Measurements from ENCODE around the gene CD226. TPM values are rescaled to one million over a fixed set of nuclear protein-coding genes. Genes with fewer than 3 reads are reported as not detected.
"Not testable (repeated sequence)": the region's sequence is repeated elsewhere in the genome, so short reads cannot be mapped to it uniquely, and the experiment has no call there.

The CD226 gene
- polyA plus RNA-seq, 2 donors = 0.10 to 0.15 TPM

- no peak overlapping the region for H3K27ac ChIP-seq (ENCODE audit: low read depth in 2 of 2, low read length in 1 of 2)
- H3K4me1 ChIP-seq (ENCODE audit: control insufficient read depth in 2 of 2, insufficient read depth in 2 of 2, low read length in 1 of 2) = no peaks in the 10 kb centered on the region
- 95% methylated on average over 3 of the region's 3 CpGs for WGBS, 2 donors
Measured at GRCh38 chr18:69880083-69880482, 67.6 kb downstream of the CD226 start.

GRCh38 chr18:69879051-69879450 lies 68.6 kb downstream of the CD226 start:
- H3K9me3 ChIP-seq (ENCODE audit: control insufficient read depth in 2 of 2, insufficient read depth in 1 of 2, low read depth in 1 of 2, low read length in 1 of 2); H3K27ac ChIP-seq (ENCODE audit: low read depth in 2 of 2, low read length in 1 of 2); H3K27me3 ChIP-seq (ENCODE audit: control insufficient read depth in 1 of 2, insufficient read depth in 2 of 2, low read length in 2 of 2); H3K4me3 ChIP-seq (ENCODE audit: low read depth in 1 of 2, low read length in 2 of 2); H3K4me1 ChIP-seq (ENCODE audit: control insufficient read depth in 2 of 2, insufficient read depth in 2 of 2, low read length in 1 of 2); H3K36me3 ChIP-seq (ENCODE audit: control insufficient read depth in 2 of 2, insufficient read depth in 2 of 2, low read length in 1 of 2): not testable (repeated sequence)
- WGBS, 2 donors = 72 to 88% methylated on average over 3 of the region's 3 CpGs

More at GRCh38 chr18:69880083-69880482, 67.6 kb downstream of the CD226 start:
- Histone ChIP-seq H3K9me3 (ENCODE audit: control insufficient read depth in 2 of 2, insufficient read depth in 1 of 2, low read depth in 1 of 2, low read length in 1 of 2) (no peaks in the 10 kb centered on the region), H3K27me3 (ENCODE audit: control insufficient read depth in 1 of 2, insufficient read depth in 2 of 2, low read length in 2 of 2) (no peaks in the 10 kb centered on the region), H3K4me3 (ENCODE audit: low read depth in 1 of 2, low read length in 2 of 2) (no peak overlapping the region), H3K36me3 (ENCODE audit: control insufficient read depth in 2 of 2, insufficient read depth in 2 of 2, low read length in 1 of 2) (no peaks in the 10 kb centered on the region)

- Histone ChIP-seq H3K27me3 (ENCODE audit: control insufficient read depth in 1 of 2, insufficient read depth in 2 of 2, low read length in 2 of 2) (no peaks in the 10 kb centered on the region), H3K4me1 (ENCODE audit: control insufficient read depth in 2 of 2, insufficient read depth in 2 of 2, low read length in 1 of 2) (no peaks in the 10 kb centered on the region), H3K4me3 (ENCODE audit: low read depth in 1 of 2, low read length in 2 of 2) (no peak overlapping the region), H3K27ac (ENCODE audit: low read depth in 2 of 2, low read length in 1 of 2) (no peak overlapping the region), H3K36me3 (ENCODE audit: control insufficient read depth in 2 of 2, insufficient read depth in 2 of 2, low read length in 1 of 2) (no peaks in the 10 kb centered on the region), H3K9me3 (ENCODE audit: control insufficient read depth in 2 of 2, insufficient read depth in 1 of 2, low read depth in 1 of 2, low read length in 1 of 2) (no peaks in the 10 kb centered on the region)
- 78 to 79% methylated on average over 6 of the region's 6 CpGs for WGBS, 2 donors
Measured at GRCh38 chr18:69878213-69878933, 69.3 kb downstream of the CD226 start.

- Histone ChIP-seq H3K27ac (ENCODE audit: low read depth in 2 of 2, low read length in 1 of 2) (no peak overlapping the region), H3K27me3 (ENCODE audit: control insufficient read depth in 1 of 2, insufficient read depth in 2 of 2, low read length in 2 of 2) (no peaks in the 10 kb centered on the region), H3K4me3 (ENCODE audit: low read depth in 1 of 2, low read length in 2 of 2) (no peak overlapping the region), H3K36me3 (ENCODE audit: control insufficient read depth in 2 of 2, insufficient read depth in 2 of 2, low read length in 1 of 2) (no peaks in the 10 kb centered on the region), H3K9me3 (ENCODE audit: control insufficient read depth in 2 of 2, insufficient read depth in 1 of 2, low read depth in 1 of 2, low read length in 1 of 2) (no peaks in the 10 kb centered on the region), H3K4me1 (ENCODE audit: control insufficient read depth in 2 of 2, insufficient read depth in 2 of 2, low read length in 1 of 2) (no peaks in the 10 kb centered on the region)
- 83 to 86% methylated on average over 2 to 3 of the region's 3 CpGs for WGBS, 2 donors
Measured at GRCh38 chr18:69876490-69876889, 71.2 kb downstream of the CD226 start.

- Histone ChIP-seq H3K4me1 (ENCODE audit: control insufficient read depth in 2 of 2, insufficient read depth in 2 of 2, low read length in 1 of 2) (no peaks in the 10 kb centered on the region), H3K27me3 (ENCODE audit: control insufficient read depth in 1 of 2, insufficient read depth in 2 of 2, low read length in 2 of 2) (no peaks in the 10 kb centered on the region), H3K4me3 (ENCODE audit: low read depth in 1 of 2, low read length in 2 of 2) (no peak overlapping the region), H3K36me3 (ENCODE audit: control insufficient read depth in 2 of 2, insufficient read depth in 2 of 2, low read length in 1 of 2) (no peaks in the 10 kb centered on the region), H3K9me3 (ENCODE audit: control insufficient read depth in 2 of 2, insufficient read depth in 1 of 2, low read depth in 1 of 2, low read length in 1 of 2) (no peaks in the 10 kb centered on the region), H3K27ac (ENCODE audit: low read depth in 2 of 2, low read length in 1 of 2) (no peak overlapping the region)
- 80 to 86% methylated on average over 2 of the region's 2 CpGs for WGBS, 2 donors
Measured at GRCh38 chr18:69874058-69874457, 73.6 kb downstream of the CD226 start.

GRCh38 chr18:69872661-69873060 lies 75.0 kb downstream of the CD226 start:
- no peak overlapping the region for H3K4me3 ChIP-seq (ENCODE audit: low read depth in 1 of 2, low read length in 2 of 2)
- H3K27me3 ChIP-seq (ENCODE audit: control insufficient read depth in 1 of 2, insufficient read depth in 2 of 2, low read length in 2 of 2) = no peaks in the 10 kb centered on the region
- H3K4me1 ChIP-seq (ENCODE audit: control insufficient read depth in 2 of 2, insufficient read depth in 2 of 2, low read length in 1 of 2) = no peaks in the 10 kb centered on the region
- H3K9me3 ChIP-seq (ENCODE audit: control insufficient read depth in 2 of 2, insufficient read depth in 1 of 2, low read depth in 1 of 2, low read length in 1 of 2) = no peaks in the 10 kb centered on the region
- H3K36me3 ChIP-seq (ENCODE audit: control insufficient read depth in 2 of 2, insufficient read depth in 2 of 2, low read length in 1 of 2) = no peaks in the 10 kb centered on the region
- 89 to 92% methylated on average over 4 of the region's 4 CpGs for WGBS, 2 donors
- H3K27ac ChIP-seq (ENCODE audit: low read depth in 2 of 2, low read length in 1 of 2) = no peak overlapping the region

- Histone ChIP-seq H3K9me3 (ENCODE audit: control insufficient read depth in 2 of 2, insufficient read depth in 1 of 2, low read depth in 1 of 2, low read length in 1 of 2) (no peaks in the 10 kb centered on the region), H3K27me3 (ENCODE audit: control insufficient read depth in 1 of 2, insufficient read depth in 2 of 2, low read length in 2 of 2) (no peaks in the 10 kb centered on the region), H3K27ac (ENCODE audit: low read depth in 2 of 2, low read length in 1 of 2) (no peak overlapping the region), H3K4me1 (ENCODE audit: control insufficient read depth in 2 of 2, insufficient read depth in 2 of 2, low read length in 1 of 2) (no peaks in the 10 kb centered on the region), H3K36me3 (ENCODE audit: control insufficient read depth in 2 of 2, insufficient read depth in 2 of 2, low read length in 1 of 2) (no peaks in the 10 kb centered on the region), H3K4me3 (ENCODE audit: low read depth in 1 of 2, low read length in 2 of 2) (no peak overlapping the region)
- 86 to 89% methylated on average over 2 of the region's 2 CpGs for WGBS, 2 donors
Measured at GRCh38 chr18:69871363-69871762, 76.3 kb downstream of the CD226 start.

GRCh38 chr18:69870736-69871135 lies 76.9 kb downstream of the CD226 start:
- H3K9me3 ChIP-seq (ENCODE audit: control insufficient read depth in 2 of 2, insufficient read depth in 1 of 2, low read depth in 1 of 2, low read length in 1 of 2) = no peaks in the 10 kb centered on the region
- H3K27me3 ChIP-seq (ENCODE audit: control insufficient read depth in 1 of 2, insufficient read depth in 2 of 2, low read length in 2 of 2) = no peaks in the 10 kb centered on the region
- H3K27ac ChIP-seq (ENCODE audit: low read depth in 2 of 2, low read length in 1 of 2) = no peak overlapping the region
- 86 to 89% methylated on average over 4 of the region's 4 CpGs for WGBS, 2 donors
- H3K4me3 ChIP-seq (ENCODE audit: low read depth in 1 of 2, low read length in 2 of 2) = no peak overlapping the region
- no peaks in the 10 kb centered on the region for H3K36me3 ChIP-seq (ENCODE audit: control insufficient read depth in 2 of 2, insufficient read depth in 2 of 2, low read length in 1 of 2)
- no peaks in the 10 kb centered on the region for H3K4me1 ChIP-seq (ENCODE audit: control insufficient read depth in 2 of 2, insufficient read depth in 2 of 2, low read length in 1 of 2)

- no peak overlapping the region for H3K27ac ChIP-seq (ENCODE audit: low read depth in 2 of 2, low read length in 1 of 2)
- no peaks in the 10 kb centered on the region for H3K4me1 ChIP-seq (ENCODE audit: control insufficient read depth in 2 of 2, insufficient read depth in 2 of 2, low read length in 1 of 2)
- H3K4me3 ChIP-seq (ENCODE audit: low read depth in 1 of 2, low read length in 2 of 2) = no peak overlapping the region
- H3K27me3 ChIP-seq (ENCODE audit: control insufficient read depth in 1 of 2, insufficient read depth in 2 of 2, low read length in 2 of 2) = no peaks in the 10 kb centered on the region
- no peaks in the 10 kb centered on the region for H3K9me3 ChIP-seq (ENCODE audit: control insufficient read depth in 2 of 2, insufficient read depth in 1 of 2, low read depth in 1 of 2, low read length in 1 of 2)
- no peaks in the 10 kb centered on the region for H3K36me3 ChIP-seq (ENCODE audit: control insufficient read depth in 2 of 2, insufficient read depth in 2 of 2, low read length in 1 of 2)
- WGBS, 2 donors = 88 to 91% methylated on average over 4 of the region's 4 CpGs
Measured at GRCh38 chr18:69866212-69866611, 81.5 kb downstream of the CD226 start.

- Histone ChIP-seq H3K4me1 (ENCODE audit: control insufficient read depth in 2 of 2, insufficient read depth in 2 of 2, low read length in 1 of 2) (no peaks in the 10 kb centered on the region), H3K27ac (ENCODE audit: low read depth in 2 of 2, low read length in 1 of 2) (no peak overlapping the region), H3K36me3 (ENCODE audit: control insufficient read depth in 2 of 2, insufficient read depth in 2 of 2, low read length in 1 of 2) (no peaks in the 10 kb centered on the region), H3K4me3 (ENCODE audit: low read depth in 1 of 2, low read length in 2 of 2) (no peak overlapping the region), H3K9me3 (ENCODE audit: control insufficient read depth in 2 of 2, insufficient read depth in 1 of 2, low read depth in 1 of 2, low read length in 1 of 2) (no peaks in the 10 kb centered on the region), H3K27me3 (ENCODE audit: control insufficient read depth in 1 of 2, insufficient read depth in 2 of 2, low read length in 2 of 2) (no peaks in the 10 kb centered on the region)
- 41 to 46% methylated on average over 4 of the region's 4 CpGs for WGBS, 2 donors
Measured at GRCh38 chr18:69865776-69866175, 81.9 kb downstream of the CD226 start.
